ENCODE results near the gene PTX4. TPM values are rescaled to one million over a fixed set of nuclear protein-coding genes. Genes with fewer than 3 reads are reported as not detected.

The PTX4 gene
- total and polyA plus RNA-seq, 3 donors from 2014 or later = 1.3 to 3.4 (median 1.7) TPM

- Histone ChIP-seq H3K9me3 (no peaks in the 10 kb centered on the region), H3K36me3 (ENCODE audit: low read depth, missing control alignments) (no peaks in the 10 kb centered on the region), H3K27me3 (no peaks in the 10 kb centered on the region), H3K4me1 (peaks cover 15% of the 10 kb centered on the region), H3K4me3 (no peak overlapping the region), H3K27ac (no peak overlapping the region)
- WGBS, 2 donors = 86 to 90% methylated on average over 12 of the region's 12 CpGs
- DNase-seq = no peak
- intact Hi-C loops (cut with DNase I; ENCODE audit: low total_unique reads) = loop anchor here (5.0 kb wide), 1 partner anchor 121 kb away; the partner anchor contains the start of genes CRAMP1 and IFT140
- no peak for TF ChIP-seq CTCF (IDR thresholded peaks at IDR 0.05)
- no peak for TF ChIP-seq POLR2A (IDR thresholded peaks at IDR 0.05)
These were observed 2.6 kb upstream of the PTX4 start for GRCh38 chr16:1491327-1491726.

GRCh38 chr16:1489077-1489476 lies 333 bp upstream of the PTX4 start:
- Histone ChIP-seq H3K4me3 (no peak overlapping the region), H3K9me3 (no peaks in the 10 kb centered on the region), H3K4me1 (peaks cover 6% of the 10 kb centered on the region), H3K36me3 (ENCODE audit: low read depth, missing control alignments) (no peaks in the 10 kb centered on the region), H3K27ac (no peak overlapping the region), H3K27me3 (no peaks in the 10 kb centered on the region)
- intact Hi-C loops (cut with DNase I; ENCODE audit: low total_unique reads) = no loop called here
- no peak for TF ChIP-seq CTCF (IDR thresholded peaks at IDR 0.05)
- no peak for TF ChIP-seq POLR2A (IDR thresholded peaks at IDR 0.05)
- 92 to 94% methylated on average over 12 of the region's 12 CpGs for WGBS, 2 donors
- DNase-seq = no peak

- Histone ChIP-seq H3K4me1 (peaks cover 5% of the 10 kb centered on the region), H3K27me3 (no peaks in the 10 kb centered on the region), H3K36me3 (ENCODE audit: low read depth, missing control alignments) (no peaks in the 10 kb centered on the region), H3K4me3 (no peak overlapping the region), H3K27ac (no peak overlapping the region), H3K9me3 (no peaks in the 10 kb centered on the region)
- 86 to 88% methylated on average over 24 of the region's 24 CpGs for WGBS, 2 donors
- TF ChIP-seq POLR2A (IDR thresholded peaks at IDR 0.05) = no peak
- no peak for TF ChIP-seq CTCF (IDR thresholded peaks at IDR 0.05)
- DNase-seq = no peak
- intact Hi-C loops (cut with DNase I; ENCODE audit: low total_unique reads) = no loop called here
These were observed 616 bp downstream of the PTX4 start for GRCh38 chr16:1488054-1488601.

GRCh38 chr16:1487395-1488053 lies 1.2 kb downstream of the PTX4 start:
- TF ChIP-seq POLR2A (IDR thresholded peaks at IDR 0.05) = no peak
- TF ChIP-seq CTCF (IDR thresholded peaks at IDR 0.05) = no peak
- Histone ChIP-seq H3K4me1 (peaks cover 1% of the 10 kb centered on the region), H3K4me3 (no peak overlapping the region), H3K27ac (no peak overlapping the region), H3K27me3 (no peaks in the 10 kb centered on the region), H3K36me3 (ENCODE audit: low read depth, missing control alignments) (no peaks in the 10 kb centered on the region), H3K9me3 (no peaks in the 10 kb centered on the region)
- WGBS, 2 donors = 89 to 91% methylated on average over 28 to 37 of the region's 39 CpGs
- intact Hi-C loops (cut with DNase I; ENCODE audit: low total_unique reads) = no loop called here
- no peak for DNase-seq
